ENCODE measurements around the gene MEP1A.
"Not testable (repeated sequence)": the region's sequence is repeated elsewhere in the genome, so short reads cannot be mapped to it uniquely, and the experiment has no call there.

DNA sequence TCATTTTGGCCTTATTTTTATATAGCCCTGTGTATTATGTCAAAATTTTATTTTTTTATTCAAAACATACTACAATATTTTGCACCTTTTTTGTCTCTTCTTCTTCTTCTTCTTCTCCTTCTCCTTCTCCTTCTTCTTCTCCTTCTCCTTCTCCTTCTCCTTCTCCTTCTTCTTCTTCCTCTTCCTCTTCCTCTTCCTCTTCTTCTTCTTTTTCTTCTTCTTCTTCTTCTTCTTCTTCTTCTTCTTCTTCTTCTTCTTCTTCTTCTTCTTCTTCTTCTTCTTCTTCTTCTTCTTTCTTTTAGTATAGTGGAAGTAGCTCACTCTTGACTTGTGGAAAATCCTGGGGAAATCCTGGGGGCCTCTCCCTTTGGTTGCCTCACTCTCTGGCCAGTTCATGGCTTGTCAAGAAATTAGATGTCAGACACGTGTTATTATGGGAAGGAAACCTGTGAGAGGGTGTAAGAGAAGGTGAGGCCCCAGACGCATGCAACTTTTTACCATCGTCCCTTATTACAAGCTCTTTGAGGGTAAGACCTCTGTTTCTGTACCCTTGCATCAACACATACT lies 48.9 kb upstream of the MEP1A start:
- TF ChIP-seq, protein P1, sequence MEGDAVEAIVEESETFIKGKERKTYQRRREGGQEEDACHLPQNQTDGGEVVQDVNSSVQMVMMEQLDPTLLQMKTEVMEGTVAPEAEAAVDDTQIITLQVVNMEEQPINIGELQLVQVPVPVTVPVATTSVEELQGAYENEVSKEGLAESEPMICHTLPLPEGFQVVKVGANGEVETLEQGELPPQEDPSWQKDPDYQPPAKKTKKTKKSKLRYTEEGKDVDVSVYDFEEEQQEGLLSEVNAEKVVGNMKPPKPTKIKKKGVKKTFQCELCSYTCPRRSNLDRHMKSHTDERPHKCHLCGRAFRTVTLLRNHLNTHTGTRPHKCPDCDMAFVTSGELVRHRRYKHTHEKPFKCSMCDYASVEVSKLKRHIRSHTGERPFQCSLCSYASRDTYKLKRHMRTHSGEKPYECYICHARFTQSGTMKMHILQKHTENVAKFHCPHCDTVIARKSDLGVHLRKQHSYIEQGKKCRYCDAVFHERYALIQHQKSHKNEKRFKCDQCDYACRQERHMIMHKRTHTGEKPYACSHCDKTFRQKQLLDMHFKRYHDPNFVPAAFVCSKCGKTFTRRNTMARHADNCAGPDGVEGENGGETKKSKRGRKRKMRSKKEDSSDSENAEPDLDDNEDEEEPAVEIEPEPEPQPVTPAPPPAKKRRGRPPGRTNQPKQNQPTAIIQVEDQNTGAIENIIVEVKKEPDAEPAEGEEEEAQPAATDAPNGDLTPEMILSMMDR (IDR thresholded peaks at IDR 0.05), result not testable (repeated sequence)
- not testable (repeated sequence) for TF ChIP-seq MYC (IDR thresholded peaks at IDR 0.05; ENCODE audit: borderline replicate concordance, low read length); POLR2AphosphoS2 (conservative IDR thresholded peaks at IDR 0.05; ENCODE audit: low read length); MAFK (IDR thresholded peaks at IDR 0.05; ENCODE audit: partially characterized antibody); CHD2 (IDR thresholded peaks at IDR 0.05; ENCODE audit: low read length, partially characterized antibody); JUN (IDR thresholded peaks at IDR 0.05); CBX2 (IDR thresholded peaks at IDR 0.05; ENCODE audit: borderline replicate concordance, low read depth); HOXB13 (CRISPR knock-in tag; IDR thresholded peaks at IDR 0.05; ENCODE audit: low read depth); MAZ (IDR thresholded peaks at IDR 0.05; ENCODE audit: borderline replicate concordance, low read depth, low read length)
- TF ChIP-seq, protein P2, sequence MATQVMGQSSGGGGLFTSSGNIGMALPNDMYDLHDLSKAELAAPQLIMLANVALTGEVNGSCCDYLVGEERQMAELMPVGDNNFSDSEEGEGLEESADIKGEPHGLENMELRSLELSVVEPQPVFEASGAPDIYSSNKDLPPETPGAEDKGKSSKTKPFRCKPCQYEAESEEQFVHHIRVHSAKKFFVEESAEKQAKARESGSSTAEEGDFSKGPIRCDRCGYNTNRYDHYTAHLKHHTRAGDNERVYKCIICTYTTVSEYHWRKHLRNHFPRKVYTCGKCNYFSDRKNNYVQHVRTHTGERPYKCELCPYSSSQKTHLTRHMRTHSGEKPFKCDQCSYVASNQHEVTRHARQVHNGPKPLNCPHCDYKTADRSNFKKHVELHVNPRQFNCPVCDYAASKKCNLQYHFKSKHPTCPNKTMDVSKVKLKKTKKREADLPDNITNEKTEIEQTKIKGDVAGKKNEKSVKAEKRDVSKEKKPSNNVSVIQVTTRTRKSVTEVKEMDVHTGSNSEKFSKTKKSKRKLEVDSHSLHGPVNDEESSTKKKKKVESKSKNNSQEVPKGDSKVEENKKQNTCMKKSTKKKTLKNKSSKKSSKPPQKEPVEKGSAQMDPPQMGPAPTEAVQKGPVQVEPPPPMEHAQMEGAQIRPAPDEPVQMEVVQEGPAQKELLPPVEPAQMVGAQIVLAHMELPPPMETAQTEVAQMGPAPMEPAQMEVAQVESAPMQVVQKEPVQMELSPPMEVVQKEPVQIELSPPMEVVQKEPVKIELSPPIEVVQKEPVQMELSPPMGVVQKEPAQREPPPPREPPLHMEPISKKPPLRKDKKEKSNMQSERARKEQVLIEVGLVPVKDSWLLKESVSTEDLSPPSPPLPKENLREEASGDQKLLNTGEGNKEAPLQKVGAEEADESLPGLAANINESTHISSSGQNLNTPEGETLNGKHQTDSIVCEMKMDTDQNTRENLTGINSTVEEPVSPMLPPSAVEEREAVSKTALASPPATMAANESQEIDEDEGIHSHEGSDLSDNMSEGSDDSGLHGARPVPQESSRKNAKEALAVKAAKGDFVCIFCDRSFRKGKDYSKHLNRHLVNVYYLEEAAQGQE (IDR thresholded peaks at IDR 0.05), result not testable (repeated sequence)
- TF ChIP-seq, protein P3, sequence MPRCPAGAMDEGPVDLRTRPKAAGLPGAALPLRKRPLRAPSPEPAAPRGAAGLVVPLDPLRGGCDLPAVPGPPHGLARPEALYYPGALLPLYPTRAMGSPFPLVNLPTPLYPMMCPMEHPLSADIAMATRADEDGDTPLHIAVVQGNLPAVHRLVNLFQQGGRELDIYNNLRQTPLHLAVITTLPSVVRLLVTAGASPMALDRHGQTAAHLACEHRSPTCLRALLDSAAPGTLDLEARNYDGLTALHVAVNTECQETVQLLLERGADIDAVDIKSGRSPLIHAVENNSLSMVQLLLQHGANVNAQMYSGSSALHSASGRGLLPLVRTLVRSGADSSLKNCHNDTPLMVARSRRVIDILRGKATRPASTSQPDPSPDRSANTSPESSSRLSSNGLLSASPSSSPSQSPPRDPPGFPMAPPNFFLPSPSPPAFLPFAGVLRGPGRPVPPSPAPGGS (IDR thresholded peaks at IDR 0.05), result not testable (repeated sequence)
- TF ChIP-seq, protein P4, sequence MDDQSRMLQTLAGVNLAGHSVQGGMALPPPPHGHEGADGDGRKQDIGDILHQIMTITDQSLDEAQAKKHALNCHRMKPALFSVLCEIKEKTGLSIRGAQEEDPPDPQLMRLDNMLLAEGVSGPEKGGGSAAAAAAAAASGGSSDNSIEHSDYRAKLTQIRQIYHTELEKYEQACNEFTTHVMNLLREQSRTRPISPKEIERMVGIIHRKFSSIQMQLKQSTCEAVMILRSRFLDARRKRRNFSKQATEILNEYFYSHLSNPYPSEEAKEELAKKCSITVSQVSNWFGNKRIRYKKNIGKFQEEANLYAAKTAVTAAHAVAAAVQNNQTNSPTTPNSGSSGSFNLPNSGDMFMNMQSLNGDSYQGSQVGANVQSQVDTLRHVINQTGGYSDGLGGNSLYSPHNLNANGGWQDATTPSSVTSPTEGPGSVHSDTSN (IDR thresholded peaks at IDR 0.05), result not testable (repeated sequence)
- TF ChIP-seq, protein P5, sequence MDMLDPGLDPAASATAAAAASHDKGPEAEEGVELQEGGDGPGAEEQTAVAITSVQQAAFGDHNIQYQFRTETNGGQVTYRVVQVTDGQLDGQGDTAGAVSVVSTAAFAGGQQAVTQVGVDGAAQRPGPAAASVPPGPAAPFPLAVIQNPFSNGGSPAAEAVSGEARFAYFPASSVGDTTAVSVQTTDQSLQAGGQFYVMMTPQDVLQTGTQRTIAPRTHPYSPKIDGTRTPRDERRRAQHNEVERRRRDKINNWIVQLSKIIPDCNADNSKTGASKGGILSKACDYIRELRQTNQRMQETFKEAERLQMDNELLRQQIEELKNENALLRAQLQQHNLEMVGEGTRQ (IDR thresholded peaks at IDR 0.05), result not testable (repeated sequence)
- TF ChIP-seq, protein P6, sequence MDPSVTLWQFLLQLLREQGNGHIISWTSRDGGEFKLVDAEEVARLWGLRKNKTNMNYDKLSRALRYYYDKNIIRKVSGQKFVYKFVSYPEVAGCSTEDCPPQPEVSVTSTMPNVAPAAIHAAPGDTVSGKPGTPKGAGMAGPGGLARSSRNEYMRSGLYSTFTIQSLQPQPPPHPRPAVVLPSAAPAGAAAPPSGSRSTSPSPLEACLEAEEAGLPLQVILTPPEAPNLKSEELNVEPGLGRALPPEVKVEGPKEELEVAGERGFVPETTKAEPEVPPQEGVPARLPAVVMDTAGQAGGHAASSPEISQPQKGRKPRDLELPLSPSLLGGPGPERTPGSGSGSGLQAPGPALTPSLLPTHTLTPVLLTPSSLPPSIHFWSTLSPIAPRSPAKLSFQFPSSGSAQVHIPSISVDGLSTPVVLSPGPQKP (IDR thresholded peaks at IDR 0.05; ENCODE audit: low read depth, low read length), result not testable (repeated sequence)

Data from A549 (cell line).